ENCODE data around the gene WASF2. TPM values are rescaled to one million over a fixed set of nuclear protein-coding genes. Genes with fewer than 3 reads are reported as not detected.
A peak's percentile ranks its signal among the peaks of the same experiment; 100 is the strongest.
"Not testable (repeated sequence)": the region's sequence is repeated elsewhere in the genome, so short reads cannot be mapped to it uniquely, and the experiment has no call there.

WASF2 gene
- total RNA-seq, 1 experiment from 2014 or later, result 104 TPM

DNA sequence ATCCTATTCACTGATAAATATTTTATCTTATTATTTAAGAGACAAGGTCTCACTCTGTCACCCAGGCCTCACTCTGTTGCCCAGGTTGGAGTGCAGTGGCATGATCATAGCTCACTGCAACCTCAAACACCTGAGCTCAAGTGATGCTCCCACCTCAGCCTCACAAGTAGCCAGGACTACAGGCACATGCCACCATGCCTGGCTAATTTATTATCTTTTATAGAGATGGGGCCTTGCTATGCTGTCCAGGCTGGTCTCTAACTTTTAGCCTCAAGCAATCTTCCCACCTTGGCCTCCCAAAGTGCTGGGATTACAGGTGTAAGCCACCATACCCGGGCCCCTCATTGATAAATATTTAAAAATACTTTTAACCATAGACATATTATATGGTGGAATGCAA lies 57.2 kb downstream of the WASF2 start:
- H3K36me3 Mint-ChIP-seq; H3K4me3 Mint-ChIP-seq; H3K27ac Mint-ChIP-seq; ATAC-seq; H3K27me3 Mint-ChIP-seq (ENCODE audit: low read depth); DNase-seq (ENCODE audit: low spot score); H3K9me3 Mint-ChIP-seq: not testable (repeated sequence)
- POLR2A ChIA-PET, result interaction anchor here (0.7 kb wide), 1 partner anchor 139 kb away, joined by 6 read pairs; no protein-coding TSS in a partner anchor
- H3K4me1 Mint-ChIP-seq, result peaks cover 79% of the 10 kb centered on the region
- CTCF ChIA-PET, result interaction anchor here (0.6 to 0.7 kb wide), 2 partner anchors 88 to 387 kb away, joined by 3 to 4 read pairs; no protein-coding TSS in a partner anchor
- peak; percentile 78; the same call in 1 of the 2 replicates for TF ChIP-seq ZNF121 (CRISPR knock-in tag; IDR thresholded peaks at IDR 0.05)

DNA sequence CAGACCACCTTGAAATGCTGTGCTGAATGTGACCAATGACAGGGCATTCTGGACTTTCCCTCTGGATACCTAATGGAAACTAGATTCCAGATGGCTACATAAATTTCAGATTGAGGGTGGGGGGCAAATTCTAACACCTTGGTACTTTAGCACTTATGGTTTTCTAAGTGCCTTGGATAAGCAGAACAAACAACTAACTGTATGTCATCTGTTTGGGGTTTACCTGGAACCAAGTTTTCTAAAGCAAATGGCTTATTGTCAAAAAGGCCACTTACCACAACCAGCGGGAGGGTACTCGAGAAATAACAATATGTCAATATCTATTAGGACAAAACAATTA lies 58.4 kb downstream of the WASF2 start:
- no peak for TF ChIP-seq NFE2L1 (CRISPR knock-in tag; IDR thresholded peaks at IDR 0.05)
- TF ChIP-seq ZBTB21 (CRISPR knock-in tag; IDR thresholded peaks at IDR 0.05; ENCODE audit: borderline replicate concordance), result no peak
- TF ChIP-seq, protein P1, sequence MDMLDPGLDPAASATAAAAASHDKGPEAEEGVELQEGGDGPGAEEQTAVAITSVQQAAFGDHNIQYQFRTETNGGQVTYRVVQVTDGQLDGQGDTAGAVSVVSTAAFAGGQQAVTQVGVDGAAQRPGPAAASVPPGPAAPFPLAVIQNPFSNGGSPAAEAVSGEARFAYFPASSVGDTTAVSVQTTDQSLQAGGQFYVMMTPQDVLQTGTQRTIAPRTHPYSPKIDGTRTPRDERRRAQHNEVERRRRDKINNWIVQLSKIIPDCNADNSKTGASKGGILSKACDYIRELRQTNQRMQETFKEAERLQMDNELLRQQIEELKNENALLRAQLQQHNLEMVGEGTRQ (CRISPR knock-in tag; IDR thresholded peaks at IDR 0.05), result no peak
- H3K4me1 Mint-ChIP-seq, result peaks cover 78% of the 10 kb centered on the region
- no peaks in the 10 kb centered on the region for H3K9me3 Mint-ChIP-seq
- H3K27me3 Mint-ChIP-seq (ENCODE audit: low read depth), result no peaks in the 10 kb centered on the region
- ChIA-PET CTCF (interaction anchor here (1.0 to 4.6 kb wide), 4 partner anchors 15 to 238 kb away, joined by 4 to 30 read pairs (median 13); no protein-coding TSS in a partner anchor), POLR2A (no interaction called here)
- H3K27ac Mint-ChIP-seq, result peak overlapping the region; percentile 91
- DNase-seq (ENCODE audit: low spot score) (no peak), ATAC-seq (no peak)
- H3K36me3 Mint-ChIP-seq, result peaks cover 13% of the 10 kb centered on the region
- no peak overlapping the region for H3K4me3 Mint-ChIP-seq

DNA sequence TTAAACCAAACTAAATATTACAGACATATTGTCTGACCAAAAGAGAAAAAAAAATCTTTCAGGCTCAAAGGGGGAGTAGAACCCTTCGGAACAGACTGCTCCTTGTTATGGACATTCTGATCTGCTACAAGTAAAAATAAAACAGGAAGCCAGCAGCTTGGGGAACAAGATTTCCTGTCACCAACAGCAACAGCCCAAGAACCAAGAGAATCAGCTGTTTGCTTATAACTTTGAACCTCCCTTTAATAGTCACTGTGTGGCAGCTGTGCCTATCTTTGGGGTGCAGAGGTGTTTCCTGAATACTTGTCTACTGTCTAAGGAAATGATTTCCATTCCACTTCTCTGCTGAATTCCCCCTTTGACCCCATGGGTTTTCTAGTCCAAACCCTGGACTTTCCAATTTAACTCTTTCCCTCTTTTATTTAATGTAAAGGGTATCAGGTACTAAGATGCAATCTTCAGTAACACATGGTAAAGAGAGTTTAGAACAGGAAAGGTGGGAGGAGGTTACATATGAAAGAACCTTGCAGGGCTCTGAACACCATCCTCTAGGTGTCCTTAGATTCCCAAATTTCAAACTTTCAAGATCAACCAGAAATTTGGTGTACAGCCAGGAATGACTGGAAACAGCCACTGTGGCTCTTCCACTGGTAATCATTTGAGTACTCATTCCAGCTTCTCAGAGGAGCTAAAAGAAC lies 58.9 kb downstream of the WASF2 start:
- no peak overlapping the region for H3K4me3 Mint-ChIP-seq
- H3K27ac Mint-ChIP-seq, result peak overlapping the region; percentile 91
- H3K4me1 Mint-ChIP-seq, result peaks cover 75% of the 10 kb centered on the region
- DNase-seq (ENCODE audit: low spot score) (no peak), ATAC-seq (no peak)
- peaks cover 15% of the 10 kb centered on the region for H3K36me3 Mint-ChIP-seq
- H3K27me3 Mint-ChIP-seq (ENCODE audit: low read depth), result no peaks in the 10 kb centered on the region
- POLR2A ChIA-PET, result interaction anchor here (0.5 to 2.1 kb wide), 3 partner anchors 57 to 1840 kb away, joined by 3 to 8 read pairs (median 4); partner anchors contain the start of gene WASF2
- CTCF ChIA-PET, result interaction anchor here (0.6 to 4.6 kb wide), 9 partner anchors 12 to 464 kb away, joined by 3 to 30 read pairs (median 11); no protein-coding TSS in a partner anchor
- no peaks in the 10 kb centered on the region for H3K9me3 Mint-ChIP-seq
- no peak for TF ChIP-seq RELA (CRISPR knock-in tag; IDR thresholded peaks at IDR 0.05; ENCODE audit: borderline replicate concordance)
- TF ChIP-seq ZNF671 (CRISPR knock-in tag; IDR thresholded peaks at IDR 0.05), result no peak
- no peak for TF ChIP-seq EMX1 (CRISPR knock-in tag; IDR thresholded peaks at IDR 0.05)
- TF ChIP-seq NR3C1 (CRISPR knock-in tag; conservative IDR thresholded peaks at IDR 0.05; ENCODE audit: low read depth), result no peak
- TF ChIP-seq CREM (CRISPR knock-in tag; IDR thresholded peaks at IDR 0.05), result no peak
- TF ChIP-seq, protein P2, sequence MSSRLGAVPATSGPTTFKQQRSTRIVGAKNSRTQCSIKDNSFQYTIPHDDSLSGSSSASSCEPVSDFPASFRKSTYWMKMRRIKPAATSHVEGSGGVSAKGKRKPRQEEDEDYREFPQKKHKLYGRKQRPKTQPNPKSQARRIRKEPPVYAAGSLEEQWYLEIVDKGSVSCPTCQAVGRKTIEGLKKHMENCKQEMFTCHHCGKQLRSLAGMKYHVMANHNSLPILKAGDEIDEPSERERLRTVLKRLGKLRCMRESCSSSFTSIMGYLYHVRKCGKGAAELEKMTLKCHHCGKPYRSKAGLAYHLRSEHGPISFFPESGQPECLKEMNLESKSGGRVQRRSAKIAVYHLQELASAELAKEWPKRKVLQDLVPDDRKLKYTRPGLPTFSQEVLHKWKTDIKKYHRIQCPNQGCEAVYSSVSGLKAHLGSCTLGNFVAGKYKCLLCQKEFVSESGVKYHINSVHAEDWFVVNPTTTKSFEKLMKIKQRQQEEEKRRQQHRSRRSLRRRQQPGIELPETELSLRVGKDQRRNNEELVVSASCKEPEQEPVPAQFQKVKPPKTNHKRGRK (CRISPR knock-in tag; IDR thresholded peaks at IDR 0.05; ENCODE audit: borderline replicate concordance), result no peak
- no peak for TF ChIP-seq FOXP1 (CRISPR knock-in tag; IDR thresholded peaks at IDR 0.05; ENCODE audit: borderline replicate concordance)
- no peak for TF ChIP-seq SMAD4 (CRISPR knock-in tag; IDR thresholded peaks at IDR 0.05)
- no peak for TF ChIP-seq ZNF121 (CRISPR knock-in tag; IDR thresholded peaks at IDR 0.05)
- TF ChIP-seq SOX15 (CRISPR knock-in tag; IDR thresholded peaks at IDR 0.05), result no peak
- TF ChIP-seq TEAD1 (CRISPR knock-in tag; IDR thresholded peaks at IDR 0.05), result no peak
- TF ChIP-seq FOXK1 (CRISPR knock-in tag; IDR thresholded peaks at IDR 0.05), result no peak
- TF ChIP-seq, protein P3, sequence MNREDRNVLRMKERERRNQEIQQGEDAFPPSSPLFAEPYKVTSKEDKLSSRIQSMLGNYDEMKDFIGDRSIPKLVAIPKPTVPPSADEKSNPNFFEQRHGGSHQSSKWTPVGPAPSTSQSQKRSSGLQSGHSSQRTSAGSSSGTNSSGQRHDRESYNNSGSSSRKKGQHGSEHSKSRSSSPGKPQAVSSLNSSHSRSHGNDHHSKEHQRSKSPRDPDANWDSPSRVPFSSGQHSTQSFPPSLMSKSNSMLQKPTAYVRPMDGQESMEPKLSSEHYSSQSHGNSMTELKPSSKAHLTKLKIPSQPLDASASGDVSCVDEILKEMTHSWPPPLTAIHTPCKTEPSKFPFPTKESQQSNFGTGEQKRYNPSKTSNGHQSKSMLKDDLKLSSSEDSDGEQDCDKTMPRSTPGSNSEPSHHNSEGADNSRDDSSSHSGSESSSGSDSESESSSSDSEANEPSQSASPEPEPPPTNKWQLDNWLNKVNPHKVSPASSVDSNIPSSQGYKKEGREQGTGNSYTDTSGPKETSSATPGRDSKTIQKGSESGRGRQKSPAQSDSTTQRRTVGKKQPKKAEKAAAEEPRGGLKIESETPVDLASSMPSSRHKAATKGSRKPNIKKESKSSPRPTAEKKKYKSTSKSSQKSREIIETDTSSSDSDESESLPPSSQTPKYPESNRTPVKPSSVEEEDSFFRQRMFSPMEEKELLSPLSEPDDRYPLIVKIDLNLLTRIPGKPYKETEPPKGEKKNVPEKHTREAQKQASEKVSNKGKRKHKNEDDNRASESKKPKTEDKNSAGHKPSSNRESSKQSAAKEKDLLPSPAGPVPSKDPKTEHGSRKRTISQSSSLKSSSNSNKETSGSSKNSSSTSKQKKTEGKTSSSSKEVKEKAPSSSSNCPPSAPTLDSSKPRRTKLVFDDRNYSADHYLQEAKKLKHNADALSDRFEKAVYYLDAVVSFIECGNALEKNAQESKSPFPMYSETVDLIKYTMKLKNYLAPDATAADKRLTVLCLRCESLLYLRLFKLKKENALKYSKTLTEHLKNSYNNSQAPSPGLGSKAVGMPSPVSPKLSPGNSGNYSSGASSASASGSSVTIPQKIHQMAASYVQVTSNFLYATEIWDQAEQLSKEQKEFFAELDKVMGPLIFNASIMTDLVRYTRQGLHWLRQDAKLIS (CRISPR knock-in tag; IDR thresholded peaks at IDR 0.05; ENCODE audit: borderline replicate concordance), result no peak
- TF ChIP-seq ESRRA (CRISPR knock-in tag; IDR thresholded peaks at IDR 0.05; ENCODE audit: borderline replicate concordance), result no peak
- TF ChIP-seq FOXJ3 (CRISPR knock-in tag; IDR thresholded peaks at IDR 0.05; ENCODE audit: borderline replicate concordance), result no peak
- TF ChIP-seq, protein P4, sequence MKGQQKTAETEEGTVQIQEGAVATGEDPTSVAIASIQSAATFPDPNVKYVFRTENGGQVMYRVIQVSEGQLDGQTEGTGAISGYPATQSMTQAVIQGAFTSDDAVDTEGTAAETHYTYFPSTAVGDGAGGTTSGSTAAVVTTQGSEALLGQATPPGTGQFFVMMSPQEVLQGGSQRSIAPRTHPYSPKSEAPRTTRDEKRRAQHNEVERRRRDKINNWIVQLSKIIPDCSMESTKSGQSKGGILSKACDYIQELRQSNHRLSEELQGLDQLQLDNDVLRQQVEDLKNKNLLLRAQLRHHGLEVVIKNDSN (CRISPR knock-in tag; IDR thresholded peaks at IDR 0.05), result no peak
- TF ChIP-seq ZNF219 (CRISPR knock-in tag; IDR thresholded peaks at IDR 0.05; ENCODE audit: borderline replicate concordance), result no peak
- TF ChIP-seq ZNF138 (CRISPR knock-in tag; conservative IDR thresholded peaks at IDR 0.05), result no peak

All from WTC11 (cell line).